GM23248 (cell line): ENCODE results near the gene FSTL4. TPM values are rescaled to one million over a fixed set of nuclear protein-coding genes. Genes with fewer than 3 reads are reported as not detected.

Source experiments
- DNase-seq: peaks from one replicate; pipeline ENCODE4 v3.0.0-alpha.2; 2015
- H2AFZ ChIP-seq: fragments of 200-600 bp; sonication (generic); 2 replicates; pipeline ENCODE4 v1.6.1; 2016; ENCODE audit warnings: antibody characterized with exemption
- H3F3A ChIP-seq: fragments of 200-600 bp; sonication (generic); 2 replicates; pipeline ENCODE4 v1.6.1; 2016; ENCODE audit warnings: mild to moderate bottlenecking, antibody characterized with exemption, mixed run types; ENCODE audit not compliant: insufficient read depth
- H3K27ac ChIP-seq: fragments of 200-600 bp; sonication (generic); 2 replicates; pipeline ENCODE4 v1.5.1; 2016; ENCODE audit warnings: mild to moderate bottlenecking
- H3K27me3 ChIP-seq: fragments of 200-600 bp; sonication (generic); replicated peaks from 2 replicates; pipeline ENCODE4 v1.6.1; 2016; ENCODE audit warnings: mild to moderate bottlenecking; ENCODE audit not compliant: insufficient read depth
- H3K36me3 ChIP-seq: fragments of 200-600 bp; sonication (generic); 2 replicates; pipeline ENCODE4 v1.6.1; 2016; ENCODE audit warnings: low read depth, mild to moderate bottlenecking
- H3K4me1 ChIP-seq: fragments of 200-600 bp; sonication (generic); 2 replicates; pipeline ENCODE4 v1.6.1; 2016; ENCODE audit warnings: mild to moderate bottlenecking; ENCODE audit not compliant: insufficient read depth
- H3K4me2 ChIP-seq: fragments of 200-600 bp; sonication (generic); one replicate; pipeline ENCODE4 v1.6.1; 2016; ENCODE audit warnings: mild to moderate bottlenecking; ENCODE audit not compliant: unreplicated experiment
- H3K4me3 ChIP-seq: fragments of 200-600 bp; sonication (generic); 2 replicates; pipeline ENCODE4 v1.5.1; 2016; ENCODE audit warnings: mild to moderate bottlenecking
- H3K79me2 ChIP-seq: fragments of 200-600 bp; sonication (generic); 2 replicates; pipeline ENCODE4 v1.6.1; 2016; ENCODE audit warnings: mild to moderate bottlenecking; ENCODE audit not compliant: insufficient read depth
- H3K9ac ChIP-seq: fragments of 200-600 bp; sonication (generic); 2 replicates; pipeline ENCODE4 v1.6.1; 2016; ENCODE audit warnings: mild to moderate bottlenecking
- H3K9me2 ChIP-seq: fragments of 200-600 bp; sonication (generic); 2 replicates; pipeline ENCODE4 v1.6.1; 2016; ENCODE audit warnings: mixed run types, mild to moderate bottlenecking, moderate library complexity; ENCODE audit not compliant: insufficient read depth
- H3K9me3 ChIP-seq: fragments of 200-600 bp; sonication (generic); one replicate; pipeline ENCODE4 v1.6.1; 2017; ENCODE audit warnings: low read depth
- H4K20me1 ChIP-seq: fragments of 200-600 bp; sonication (generic); 2 replicates; pipeline ENCODE4 v1.6.0; 2016; ENCODE audit not compliant: insufficient read depth
- EZH2 ChIP-seq: fragments of 200-600 bp; sonication (generic); IDR thresholded peaks from 2 replicates; pipeline ENCODE4 v1.6.1; 2018; ENCODE audit warnings: antibody characterized with exemption, mild to moderate bottlenecking; ENCODE audit not compliant: insufficient read depth, poor library complexity, severe bottlenecking
- EZH2phosphoT487 ChIP-seq: fragments of 200-600 bp; sonication (generic); IDR thresholded peaks from 2 replicates; pipeline ENCODE4 v1.6.1; 2018; ENCODE audit warnings: antibody characterized with exemption, moderate library complexity, mild to moderate bottlenecking, low read depth; ENCODE audit not compliant: insufficient read depth
- WGBS, 2 experiments: methylation state at CpG; one replicate each; pipeline ENCODE4 v1.1.6; 2015 to 2017; ENCODE audit warnings: low lambda C conversion rate in 2 of 2, low coverage in 1 of 2; ENCODE audit errors: missing lambda C conversion rate in 2 of 2; 5-methylcytosine and 5-hydroxymethylcytosine counted together
- in situ Hi-C: fragments of 300-500 bp; cut with MboI; formaldehyde crosslinking; loops from 2 replicates; pipeline ENCODE4 v1.15.0; 2020
- polyA plus RNA-seq: library from polyadenylated mRNA; unstranded; fragments of >200 nt; fragmentation: Nextera tagmentation; extraction: Ambion mirVana; gene quantifications from 2 replicates; pipeline ENCODE4 v1.2.1, GENCODE V29; 2016
- total RNA-seq: library from RNA; depleted of rRNA; stranded (reverse); fragments of >200 nt; shearing (Covaris generic); gene quantifications from 2 replicates; pipeline ENCODE4 v1.2.3, GENCODE V29; 2014

The FSTL4 gene
- total and polyA plus RNA-seq, 2 experiments from 2014 or later: not detected

DNA sequence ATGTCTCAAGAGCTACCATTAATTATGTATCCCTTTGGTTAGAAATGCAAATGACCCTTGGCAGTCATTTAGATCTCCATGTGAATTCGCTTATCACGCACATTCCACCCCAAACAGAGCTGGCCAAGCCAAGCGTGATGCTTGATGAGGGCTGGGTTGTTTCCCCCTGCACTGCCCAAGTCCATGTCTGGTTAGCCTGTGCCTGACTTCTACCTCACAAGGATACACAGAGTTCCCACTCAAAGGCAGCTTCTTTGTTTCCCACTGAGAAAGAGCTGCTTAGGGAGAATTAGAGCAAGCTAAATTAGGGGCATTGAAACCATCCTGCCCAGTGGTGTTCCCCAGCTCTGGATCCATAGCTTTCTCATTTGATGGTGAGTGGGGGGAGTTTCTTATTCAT is 87.2 kb downstream of the FSTL4 start:
- DNase-seq: no peak
- H3K9ac ChIP-seq: no peak overlapping the region
- H4K20me1 ChIP-seq: no peaks in the 10 kb centered on the region
- no peaks in the 10 kb centered on the region for H3K9me2 ChIP-seq
- no peaks in the 10 kb centered on the region for H3K79me2 ChIP-seq
- H3K4me3 ChIP-seq: no peak overlapping the region
- WGBS, 2 experiments: 62 to 64% methylated on average over 3 of the region's 3 CpGs
- no peaks in the 10 kb centered on the region for H3K36me3 ChIP-seq
- in situ Hi-C loops: no loop called here
- H2AFZ ChIP-seq: no peak overlapping the region
- no peak overlapping the region for H3K4me2 ChIP-seq
- H3K27ac ChIP-seq: no peak overlapping the region
- H3K9me3 ChIP-seq: no peaks in the 10 kb centered on the region
- no peaks in the 10 kb centered on the region; the same call in 1 of the 2 replicates for H3K27me3 ChIP-seq
- TF ChIP-seq EZH2: no peak
- no peak for TF ChIP-seq EZH2phosphoT487
- no peaks in the 10 kb centered on the region for H3F3A ChIP-seq
- H3K4me1 ChIP-seq: no peaks in the 10 kb centered on the region

DNA sequence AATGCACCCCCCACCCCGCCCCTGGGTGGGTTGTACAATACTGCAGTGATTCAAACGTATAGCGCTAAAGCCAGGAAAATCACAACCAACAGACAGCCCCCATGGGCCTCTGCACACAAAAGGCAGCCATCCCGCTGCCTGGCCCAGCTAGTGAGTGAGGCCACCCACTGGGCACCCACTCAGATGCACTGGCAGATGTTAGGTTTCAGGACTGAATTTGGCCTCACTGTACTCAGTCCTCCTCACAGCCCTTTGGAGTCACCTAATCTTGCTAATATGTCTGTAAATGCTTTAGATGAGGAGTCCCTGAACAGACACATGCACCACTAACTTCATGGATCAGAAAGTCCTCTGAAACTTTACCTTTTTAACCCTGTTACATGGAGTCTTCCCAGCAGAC is 87.7 kb downstream of the FSTL4 start:
- Histone ChIP-seq H3K27ac (no peak overlapping the region), H3K9me3 (no peaks in the 10 kb centered on the region), H3K79me2 (no peaks in the 10 kb centered on the region), H2AFZ (no peak overlapping the region), H3F3A (no peaks in the 10 kb centered on the region), H3K27me3 (no peaks in the 10 kb centered on the region; the same call in 1 of the 2 replicates), H4K20me1 (no peaks in the 10 kb centered on the region), H3K4me1 (no peaks in the 10 kb centered on the region), H3K4me3 (no peak overlapping the region), H3K4me2 (no peak overlapping the region), H3K36me3 (no peaks in the 10 kb centered on the region), H3K9ac (no peak overlapping the region), H3K9me2 (no peaks in the 10 kb centered on the region)
- in situ Hi-C loops: no loop called here
- 67 to 68% methylated on average over 4 of the region's 4 CpGs for WGBS, 2 experiments
- DNase-seq: no peak
- TF ChIP-seq EZH2phosphoT487 (no peak), EZH2 (no peak)

DNA sequence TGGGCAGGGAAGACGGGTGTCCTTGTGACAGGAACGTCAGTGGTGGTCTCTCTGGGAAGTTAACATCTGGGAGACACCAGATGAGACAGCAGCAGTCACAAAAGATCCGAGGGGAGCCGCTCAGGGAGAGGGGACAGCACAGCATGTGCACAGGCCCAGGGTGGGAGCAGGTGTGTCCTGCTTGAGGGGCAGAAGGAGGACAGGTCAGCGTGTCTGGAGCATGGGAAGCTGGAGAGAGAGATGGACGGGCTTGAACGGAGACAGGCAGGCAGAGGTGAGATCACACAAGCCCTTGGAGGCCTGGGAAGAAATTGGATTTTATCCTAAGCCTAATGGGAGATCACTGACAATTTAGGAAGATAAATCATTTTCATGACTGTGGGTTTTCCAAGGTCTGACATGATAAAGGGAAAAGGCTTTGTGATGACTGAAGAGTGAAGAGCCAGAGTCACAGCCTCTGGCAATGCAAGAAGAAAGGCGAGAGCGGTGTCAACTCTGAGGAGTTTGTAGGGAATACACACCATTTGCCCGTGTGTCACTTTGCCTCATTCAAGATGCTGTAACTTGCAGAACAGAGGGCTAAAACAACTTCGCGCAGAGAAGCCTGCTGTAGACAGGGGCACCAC is 88.3 kb downstream of the FSTL4 start:
- Histone ChIP-seq H3K4me3 (no peak overlapping the region), H3K27me3 (no peaks in the 10 kb centered on the region; the same call in 1 of the 2 replicates), H4K20me1 (no peaks in the 10 kb centered on the region), H3K9me2 (no peaks in the 10 kb centered on the region), H3F3A (no peaks in the 10 kb centered on the region), H3K36me3 (no peaks in the 10 kb centered on the region), H2AFZ (no peak overlapping the region), H3K27ac (no peak overlapping the region), H3K79me2 (no peaks in the 10 kb centered on the region), H3K9me3 (no peaks in the 10 kb centered on the region), H3K9ac (no peak overlapping the region), H3K4me2 (no peak overlapping the region), H3K4me1 (no peaks in the 10 kb centered on the region)
- WGBS, 2 experiments: 36 to 39% methylated on average over 12 of the region's 12 CpGs
- no peak for DNase-seq
- TF ChIP-seq EZH2: no peak
- no peak for TF ChIP-seq EZH2phosphoT487
- in situ Hi-C loops: no loop called here

DNA sequence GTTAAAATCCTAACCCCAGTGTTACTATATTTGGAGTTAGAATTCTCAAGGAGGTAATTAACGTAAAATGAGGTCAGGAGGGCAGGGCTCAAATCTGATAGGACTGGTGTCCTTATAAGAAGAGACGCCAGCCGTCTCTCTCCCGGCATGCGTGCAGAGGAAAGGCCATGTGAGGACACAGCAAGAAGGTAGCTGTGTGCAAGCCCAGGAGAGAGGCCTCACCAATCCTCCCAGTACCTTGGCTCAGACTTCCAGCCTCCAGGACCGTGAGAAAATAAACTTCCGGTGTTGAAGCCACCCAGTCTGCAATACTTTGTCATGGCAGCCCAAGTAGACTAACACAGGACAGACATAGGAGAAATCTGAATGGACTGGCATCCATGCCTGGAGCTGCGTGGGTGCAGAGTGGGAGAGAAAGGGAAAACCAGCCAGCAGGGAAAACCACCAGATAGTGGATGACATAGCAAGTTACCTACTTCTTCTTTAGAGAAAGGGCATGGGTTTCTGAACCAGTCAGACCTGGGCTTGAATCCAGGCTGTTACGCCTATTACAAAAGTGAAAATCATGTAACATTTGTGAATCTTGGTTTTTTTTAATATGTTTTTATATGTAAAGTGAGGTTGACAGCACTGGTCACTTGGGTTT is 89.2 kb downstream of the FSTL4 start:
- H3F3A ChIP-seq: no peaks in the 10 kb centered on the region
- H3K9me2 ChIP-seq: no peaks in the 10 kb centered on the region
- DNase-seq: no peak
- H2AFZ ChIP-seq: no peak overlapping the region
- no peak overlapping the region for H3K27ac ChIP-seq
- H3K4me2 ChIP-seq: no peak overlapping the region
- no peaks in the 10 kb centered on the region for H3K79me2 ChIP-seq
- H3K9me3 ChIP-seq: no peaks in the 10 kb centered on the region
- TF ChIP-seq EZH2: no peak
- TF ChIP-seq EZH2phosphoT487: no peak
- 45 to 48% methylated on average over 9 of the region's 9 CpGs for WGBS, 2 experiments
- in situ Hi-C loops: no loop called here
- H3K27me3 ChIP-seq: no peaks in the 10 kb centered on the region; the same call in 1 of the 2 replicates
- no peak overlapping the region for H3K9ac ChIP-seq
- H3K4me1 ChIP-seq: no peaks in the 10 kb centered on the region
- no peaks in the 10 kb centered on the region for H4K20me1 ChIP-seq
- H3K4me3 ChIP-seq: no peak overlapping the region
- H3K36me3 ChIP-seq: no peaks in the 10 kb centered on the region
